ENCODE measurements around the gene SERINC5.

- no peak for TF ChIP-seq CTCF (IDR thresholded peaks at IDR 0.05)
- no peak for TF ChIP-seq POLR2A (IDR thresholded peaks at IDR 0.05)
Observed at GRCh38 chr5:80191397-80191796, 64.5 kb downstream of the SERINC5 start.

Data from testis (tissue), 2 donors.